Activated CD8-positive, alpha-beta memory T cell treated with anti-CD3 and anti-CD28 coated beads, Interleukin-2, amount 10 ng/mL, durations not matched to agents 7 days and 5 days (primary cell): ENCODE results near the gene STXBP2. TPM values are rescaled to one million over a fixed set of nuclear protein-coding genes. Genes with fewer than 3 reads are reported as not detected.
"Not testable (repeated sequence)": the region's sequence is repeated elsewhere in the genome, so short reads cannot be mapped to it uniquely, and the experiment has no call there.

Experiments used
- ATAC-seq: fragments of 150-1000 bp; cut with Tn5 transposase; one replicate; pipeline ENCODE4 v1.10.0; 2021; ENCODE audit warnings: moderate library complexity
- CTCF ChIA-PET: fragments of 350-600 bp; sonication (Branson Sonifier 250); formaldehyde crosslinking; loops from one replicate; lab custom pipeline; 2021; ENCODE audit warnings: antibody characterized with exemption; lab: Charles Lee
- DNase-seq: peaks from one replicate; pipeline ENCODE4 v3.0.0-alpha.2; 2020
- H3K27ac Mint-ChIP-seq: one replicate; pipeline ENCODE4 v1.8.0; 2021; ENCODE audit warnings: mild to moderate bottlenecking, mixed read lengths
- H3K27me3 Mint-ChIP-seq: one replicate; pipeline ENCODE4 v1.8.0; 2021; ENCODE audit warnings: mixed read lengths
- H3K36me3 Mint-ChIP-seq: one replicate; pipeline ENCODE4 v1.8.0; 2021; ENCODE audit warnings: mild to moderate bottlenecking, mixed read lengths
- H3K4me1 Mint-ChIP-seq: one replicate; pipeline ENCODE4 v1.8.0; 2021; ENCODE audit warnings: mixed read lengths
- H3K4me3 Mint-ChIP-seq: one replicate; pipeline ENCODE4 v1.8.0; 2021; ENCODE audit warnings: mild to moderate bottlenecking, moderate library complexity, mixed read lengths
- H3K9me3 Mint-ChIP-seq: one replicate; pipeline ENCODE4 v1.8.0; 2022; ENCODE audit warnings: low read depth, mixed read lengths
- total RNA-seq, 2 experiments: library from RNA; stranded (reverse); gene quantifications; one replicate each; pipeline ENCODE4 v1.2.3, GENCODE V29; 2021

The STXBP2 gene
- total RNA-seq, 2 experiments from 2014 or later = 132 to 158 TPM

- H3K27ac Mint-ChIP-seq, CTCF ChIA-PET, ATAC-seq, H3K4me1 Mint-ChIP-seq, H3K9me3 Mint-ChIP-seq, H3K27me3 Mint-ChIP-seq, H3K4me3 Mint-ChIP-seq: not testable (repeated sequence)
- peak; percentile 55 for DNase-seq
- H3K36me3 Mint-ChIP-seq = peaks cover 20% of the 10 kb centered on the region
These were observed 7.0 kb downstream of the STXBP2 start for GRCh38 chr19:7643629-7644549.

- Mint-ChIP-seq H3K27ac (no peak overlapping the region), H3K27me3 (no peaks in the 10 kb centered on the region), H3K9me3 (peaks cover 5% of the 10 kb centered on the region), H3K36me3 (peaks cover 18% of the 10 kb centered on the region), H3K4me1 (peaks cover 7% of the 10 kb centered on the region), H3K4me3 (no peak overlapping the region)
- ATAC-seq = no peak
- CTCF ChIA-PET = no interaction called here
- DNase-seq = no peak
These were observed 7.6 kb downstream of the STXBP2 start for GRCh38 chr19:7644550-7644877.

DNA sequence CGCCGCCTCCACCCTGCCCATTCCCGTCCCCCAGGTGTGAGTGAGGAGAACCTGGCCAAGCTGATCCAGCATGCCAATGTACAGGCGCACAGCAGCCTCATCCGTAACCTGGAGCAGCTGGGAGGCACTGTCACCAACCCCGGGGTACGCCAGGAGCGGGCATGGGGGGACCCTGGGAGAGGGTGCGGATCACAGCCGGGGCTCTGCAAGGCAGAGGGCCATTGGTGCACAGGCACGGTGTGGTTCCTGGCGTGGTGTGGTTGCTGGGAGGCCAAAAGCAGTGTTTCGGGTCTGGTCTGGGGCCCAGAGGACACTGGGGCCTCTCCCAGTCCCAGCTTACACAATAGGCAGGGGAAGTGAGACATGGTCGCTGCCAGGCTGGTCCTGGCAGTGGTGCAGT is 8.3 kb downstream of the STXBP2 start:
- peaks cover under 1% of the 10 kb centered on the region for H3K9me3 Mint-ChIP-seq
- no peak overlapping the region for H3K4me3 Mint-ChIP-seq
- no peak for ATAC-seq

GRCh38 chr19:7645656-7646425 is 8.9 kb downstream of the STXBP2 start:
- Mint-ChIP-seq H3K27me3 (peaks cover under 1% of the 10 kb centered on the region), H3K27ac (peak overlapping the region; percentile 45)

More for the DNA sequence above, 8.3 kb downstream of the STXBP2 start:
- Mint-ChIP-seq H3K27me3 (no peaks in the 10 kb centered on the region), H3K36me3 (peaks cover 11% of the 10 kb centered on the region), H3K27ac (no peak overlapping the region), H3K4me1 (peaks cover under 1% of the 10 kb centered on the region)
- CTCF ChIA-PET = no interaction called here
- no peak for DNase-seq

GRCh38 chr19:7646426-7646700 is 9.5 kb downstream of the STXBP2 start:
- CTCF ChIA-PET = no interaction called here
- Mint-ChIP-seq H3K36me3 (peaks cover 8% of the 10 kb centered on the region), H3K4me1 (no peaks in the 10 kb centered on the region), H3K27ac (no peak overlapping the region), H3K9me3 (no peaks in the 10 kb centered on the region), H3K27me3 (peaks cover 2% of the 10 kb centered on the region), H3K4me3 (no peak overlapping the region)
- DNase-seq (no peak), ATAC-seq (no peak)

More at GRCh38 chr19:7645656-7646425, 8.9 kb downstream of the STXBP2 start:
- Mint-ChIP-seq H3K36me3 (peaks cover 8% of the 10 kb centered on the region), H3K4me1 (no peaks in the 10 kb centered on the region), H3K4me3 (no peak overlapping the region), H3K9me3 (no peaks in the 10 kb centered on the region)
- no peak for DNase-seq
- CTCF ChIA-PET = no interaction called here
- no peak for ATAC-seq

- H3K4me3 Mint-ChIP-seq = no peak overlapping the region
- ATAC-seq (no peak), DNase-seq (no peak)
- H3K27ac Mint-ChIP-seq = no peak overlapping the region
- peaks cover 2% of the 10 kb centered on the region for H3K27me3 Mint-ChIP-seq
- no peaks in the 10 kb centered on the region for H3K9me3 Mint-ChIP-seq
- H3K36me3 Mint-ChIP-seq = peaks cover 8% of the 10 kb centered on the region
- H3K4me1 Mint-ChIP-seq = peaks cover 3% of the 10 kb centered on the region
- CTCF ChIA-PET = no interaction called here
These were observed 10.2 kb downstream of the STXBP2 start for GRCh38 chr19:7647156-7647555.

DNA sequence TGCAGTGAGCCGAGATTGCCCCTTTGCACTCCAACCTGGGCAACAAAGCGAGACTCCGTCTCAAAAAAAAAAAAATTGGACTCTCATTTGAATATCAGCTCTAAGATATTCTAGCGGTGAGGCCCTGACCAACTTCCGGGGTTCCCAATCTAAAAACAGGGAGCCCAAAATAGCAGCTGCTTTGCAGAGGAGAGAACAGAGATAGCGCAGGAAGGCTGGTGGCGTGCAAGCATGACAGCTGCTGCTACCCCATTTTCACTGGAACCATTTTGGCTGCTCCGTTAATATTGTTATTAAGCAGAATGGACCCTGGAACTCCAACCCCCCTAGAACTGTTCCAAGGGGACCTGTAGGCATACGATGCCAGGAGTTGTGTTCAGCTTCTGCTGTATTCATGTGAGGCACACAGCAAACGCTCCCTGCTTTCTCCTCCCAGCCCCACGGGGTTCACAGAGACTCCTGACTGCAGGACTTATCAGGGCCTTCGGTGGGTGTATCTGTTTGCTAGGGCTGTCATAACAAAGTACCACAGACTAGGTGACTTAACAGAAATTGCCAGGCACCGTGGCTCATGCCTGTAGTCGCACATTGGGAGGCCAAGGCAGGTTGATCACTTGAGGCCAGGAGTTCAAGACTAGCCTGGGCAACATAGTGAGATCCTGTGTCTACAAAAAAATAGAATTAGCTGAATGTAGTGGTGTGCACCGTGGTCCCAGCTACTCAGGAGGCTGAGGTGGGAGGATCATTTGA is 11.5 kb downstream of the STXBP2 start:
- peaks cover 8% of the 10 kb centered on the region for H3K36me3 Mint-ChIP-seq
- H3K4me3 Mint-ChIP-seq = no peak overlapping the region
- ATAC-seq = no peak
- H3K27ac Mint-ChIP-seq = no peak overlapping the region
- DNase-seq = no peak
- peaks cover 9% of the 10 kb centered on the region for H3K4me1 Mint-ChIP-seq
- no peaks in the 10 kb centered on the region for H3K9me3 Mint-ChIP-seq
- CTCF ChIA-PET = interaction anchor here (2.2 kb wide), 1 partner anchor 32 kb away, joined by 11 read pairs; the partner anchor contains the start of gene TRAPPC5
- peaks cover 2% of the 10 kb centered on the region for H3K27me3 Mint-ChIP-seq

- no peak for ATAC-seq
- no peak for DNase-seq
These were observed 13.2 kb downstream of the STXBP2 start for GRCh38 chr19:7650148-7650547.

DNA sequence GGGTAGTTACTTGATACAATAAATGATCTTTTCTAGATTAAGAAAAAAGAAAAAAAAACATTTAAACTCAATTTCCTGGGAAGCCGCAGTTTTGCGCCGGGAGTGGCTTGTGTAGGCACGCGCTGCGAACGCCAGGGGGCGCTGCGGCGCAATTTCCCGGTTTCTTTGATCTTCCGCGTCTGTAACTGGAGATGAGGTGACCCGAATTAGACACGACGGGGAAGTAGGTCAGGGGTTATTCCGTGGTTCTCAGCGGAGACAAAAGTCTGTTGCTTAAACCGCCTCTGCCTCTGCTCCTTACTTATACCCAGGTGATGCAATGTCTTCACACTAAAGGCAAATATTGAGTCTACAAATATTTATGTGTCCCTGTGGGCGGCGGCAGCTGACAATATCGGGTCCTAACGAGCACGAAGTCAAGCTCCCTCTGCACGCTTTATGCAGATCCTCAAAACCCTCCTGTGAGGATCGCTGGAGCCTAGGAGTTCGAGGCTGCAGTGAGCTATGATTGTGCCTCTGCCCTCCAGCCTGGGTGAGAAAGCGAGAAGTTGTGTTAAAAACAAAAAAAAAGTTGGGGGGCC is 15.2 kb downstream of the STXBP2 start:
- H3K4me1 Mint-ChIP-seq = peaks cover 12% of the 10 kb centered on the region
- peaks cover 2% of the 10 kb centered on the region for H3K36me3 Mint-ChIP-seq
- H3K27me3 Mint-ChIP-seq = peaks cover 2% of the 10 kb centered on the region
- H3K9me3 Mint-ChIP-seq = no peaks in the 10 kb centered on the region
- H3K4me3 Mint-ChIP-seq = peak overlapping the region; percentile 63
- peak; percentile 93 for ATAC-seq
- CTCF ChIA-PET = interaction anchor here (0.6 to 3.9 kb wide), 16 partner anchors 9 to 154 kb away, joined by 3 to 38 read pairs (median 7); partner anchors contain the start of genes PET100, RETN, TRAPPC5 and XAB2
- peak; percentile 88 for DNase-seq
- peak overlapping the region; percentile 62 for H3K27ac Mint-ChIP-seq

More at GRCh38 chr19:7650148-7650547, 13.2 kb downstream of the STXBP2 start:
- no peak overlapping the region for H3K27ac Mint-ChIP-seq
- peaks cover 6% of the 10 kb centered on the region for H3K36me3 Mint-ChIP-seq
- no peaks in the 10 kb centered on the region for H3K9me3 Mint-ChIP-seq
- peaks cover 9% of the 10 kb centered on the region for H3K4me1 Mint-ChIP-seq
- peaks cover 2% of the 10 kb centered on the region for H3K27me3 Mint-ChIP-seq
- CTCF ChIA-PET = interaction anchor here (1.3 to 1.5 kb wide), 2 partner anchors 28 to 82 kb away, joined by 3 to 5 read pairs; no protein-coding TSS in a partner anchor
- no peak overlapping the region for H3K4me3 Mint-ChIP-seq

DNA sequence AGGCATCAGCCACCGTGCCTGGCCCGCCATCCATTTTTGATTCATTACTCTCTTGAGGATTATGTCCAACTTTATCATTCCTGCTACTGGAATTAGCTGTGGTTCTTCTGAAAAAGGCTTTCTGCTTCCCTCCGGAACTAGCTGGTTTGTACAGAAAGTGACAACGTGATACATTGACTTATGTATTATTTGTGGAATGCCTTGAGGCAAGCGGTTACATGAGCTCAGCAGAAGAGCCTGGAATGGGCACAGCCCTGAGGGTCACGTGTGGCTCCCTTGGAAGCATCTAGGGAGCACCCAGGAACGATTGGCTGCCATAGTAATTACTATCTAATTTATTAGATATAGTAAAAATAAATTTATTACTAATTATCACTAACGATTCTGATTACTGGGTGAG is 17.5 kb downstream of the STXBP2 start:
- Mint-ChIP-seq H3K27ac (no peak overlapping the region), H3K9me3 (no peaks in the 10 kb centered on the region), H3K27me3 (peaks cover 2% of the 10 kb centered on the region), H3K36me3 (no peaks in the 10 kb centered on the region), H3K4me3 (no peak overlapping the region), H3K4me1 (peaks cover 29% of the 10 kb centered on the region)
- CTCF ChIA-PET = interaction anchor here (1.0 to 4.8 kb wide), 5 partner anchors 26 to 552 kb away, joined by 3 to 38 read pairs (median 4); partner anchors contain the start of gene TRAPPC5
- ATAC-seq (no peak), DNase-seq (no peak)

DNA sequence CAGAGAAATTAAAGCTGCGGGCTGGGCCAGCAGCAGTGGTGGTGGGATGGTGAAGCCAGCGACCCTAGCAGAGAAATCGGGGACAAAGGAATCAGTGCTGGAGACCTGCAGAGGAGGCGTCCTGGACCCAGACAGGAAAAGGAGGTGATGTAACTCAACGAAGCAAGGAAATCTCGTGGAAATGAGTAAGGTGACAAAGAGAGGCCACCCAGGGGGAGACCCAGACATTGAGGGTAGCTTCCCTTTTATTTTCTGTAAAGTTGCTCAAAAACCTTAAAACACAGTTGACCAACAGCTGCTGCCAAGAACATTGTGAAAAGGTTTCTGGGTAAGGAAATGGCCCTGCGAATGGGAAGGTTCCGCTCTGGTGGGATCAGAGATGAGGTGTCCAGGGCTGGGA is 18.7 kb downstream of the STXBP2 start:
- Mint-ChIP-seq H3K4me1 (peaks cover 29% of the 10 kb centered on the region), H3K9me3 (no peaks in the 10 kb centered on the region), H3K4me3 (no peak overlapping the region), H3K27ac (no peak overlapping the region), H3K27me3 (peaks cover 2% of the 10 kb centered on the region), H3K36me3 (no peaks in the 10 kb centered on the region)
- ATAC-seq (no peak), DNase-seq (no peak)
- CTCF ChIA-PET = interaction anchor here (0.6 to 4.8 kb wide), 2 partner anchors 25 to 144 kb away, joined by 3 to 33 read pairs; partner anchors contain the start of gene TRAPPC5

DNA sequence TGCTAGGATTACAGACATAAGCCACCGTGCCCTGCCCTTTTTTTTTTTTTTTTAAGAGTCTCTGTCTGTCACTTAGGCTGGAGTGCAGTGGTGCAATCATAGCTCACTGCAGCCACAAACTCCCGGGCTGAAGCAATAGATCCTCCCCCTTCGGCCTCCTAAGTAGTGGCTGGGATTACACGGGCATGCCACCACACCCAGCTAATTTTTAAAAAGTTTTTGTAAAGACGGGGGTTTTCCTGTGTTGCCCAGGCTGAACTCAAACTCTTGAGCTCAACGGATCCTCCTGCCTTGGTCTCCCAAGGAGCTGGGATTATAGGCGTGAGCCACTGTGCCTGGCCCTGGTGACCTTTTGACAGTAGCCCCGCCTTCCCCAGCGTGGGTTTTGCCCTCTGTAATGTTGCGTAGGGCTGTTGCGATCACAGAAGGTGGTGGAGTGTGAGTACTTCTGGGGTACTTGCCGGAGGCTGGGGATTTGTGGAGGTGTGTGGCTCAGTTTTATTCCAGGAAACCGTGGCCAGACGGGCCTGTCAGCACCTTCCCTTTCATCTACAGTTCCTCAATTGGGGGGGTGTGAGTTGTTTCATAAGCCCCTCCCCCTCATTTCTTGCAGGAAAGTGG is 20.3 kb downstream of the STXBP2 start:
- no peak overlapping the region for H3K27ac Mint-ChIP-seq
- CTCF ChIA-PET = interaction anchor here (1.3 to 4.8 kb wide), 2 partner anchors 23 to 143 kb away, joined by 4 to 33 read pairs; partner anchors contain the start of gene TRAPPC5
- no peaks in the 10 kb centered on the region for H3K27me3 Mint-ChIP-seq
- ATAC-seq (no peak), DNase-seq (no peak)
- no peaks in the 10 kb centered on the region for H3K36me3 Mint-ChIP-seq
- H3K4me3 Mint-ChIP-seq = no peak overlapping the region
- peaks cover 25% of the 10 kb centered on the region for H3K4me1 Mint-ChIP-seq
- H3K9me3 Mint-ChIP-seq = no peaks in the 10 kb centered on the region
